ENCODE measurements around the gene BORCS6. TPM values are rescaled to one million over a fixed set of nuclear protein-coding genes. Genes with fewer than 3 reads are reported as not detected.

Gene BORCS6
- total and polyA plus RNA-seq, 9 of the 15 experiments (the other 6 are each of a cell fraction or from before 2014, with no cell fraction given), result 0.01 to 7.4 (median 2.3) TPM

DNA sequence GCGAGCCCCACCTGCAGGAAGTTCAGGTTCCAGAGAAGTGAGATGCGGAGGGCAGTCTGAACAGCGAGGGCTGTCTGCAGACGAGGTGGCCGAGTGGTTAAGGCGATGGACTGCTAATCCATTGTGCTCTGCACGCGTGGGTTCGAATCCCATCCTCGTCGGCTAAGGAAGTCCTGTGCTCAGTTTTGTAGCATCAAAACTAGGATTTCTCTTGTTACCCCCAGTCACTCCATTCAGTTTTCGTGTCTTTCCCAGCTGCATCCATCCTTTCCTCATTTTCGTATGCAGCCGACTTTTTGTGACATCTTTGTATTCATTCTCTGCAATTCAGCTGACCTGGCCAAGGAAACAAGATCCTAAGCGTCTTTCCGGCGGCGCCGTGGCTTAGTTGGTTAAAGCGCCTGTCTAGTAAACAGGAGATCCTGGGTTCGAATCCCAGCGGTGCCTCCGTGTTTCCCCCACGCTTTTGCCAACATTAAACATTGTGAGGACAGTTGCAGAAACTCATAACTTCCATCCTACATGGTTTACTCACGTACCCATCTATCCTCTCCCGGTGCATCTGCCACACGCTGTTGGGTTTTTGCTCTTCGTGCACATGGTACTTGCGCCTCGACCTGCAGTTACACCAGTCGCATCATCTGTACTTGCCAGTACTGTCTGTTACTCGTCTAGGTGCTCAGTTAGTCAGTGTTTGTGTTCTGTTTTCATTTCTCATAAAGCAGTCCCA, 3.0 kb downstream of the BORCS6 start (continued):
- TF ChIP-seq, protein P1, sequence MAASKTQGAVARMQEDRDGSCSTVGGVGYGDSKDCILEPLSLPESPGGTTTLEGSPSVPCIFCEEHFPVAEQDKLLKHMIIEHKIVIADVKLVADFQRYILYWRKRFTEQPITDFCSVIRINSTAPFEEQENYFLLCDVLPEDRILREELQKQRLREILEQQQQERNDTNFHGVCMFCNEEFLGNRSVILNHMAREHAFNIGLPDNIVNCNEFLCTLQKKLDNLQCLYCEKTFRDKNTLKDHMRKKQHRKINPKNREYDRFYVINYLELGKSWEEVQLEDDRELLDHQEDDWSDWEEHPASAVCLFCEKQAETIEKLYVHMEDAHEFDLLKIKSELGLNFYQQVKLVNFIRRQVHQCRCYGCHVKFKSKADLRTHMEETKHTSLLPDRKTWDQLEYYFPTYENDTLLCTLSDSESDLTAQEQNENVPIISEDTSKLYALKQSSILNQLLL (CRISPR knock-in tag; IDR thresholded peaks at IDR 0.05; ENCODE audit: borderline replicate concordance), result no peak
- TF ChIP-seq TRIM28 (IDR thresholded peaks at IDR 0.05) (0 out of 2 replicates have a peak, but pooled peaks have one; percentile 16), ZNF311 (CRISPR knock-in tag; IDR thresholded peaks at IDR 0.05) (no peak), RB1 (IDR thresholded peaks at IDR 0.05; ENCODE audit: low read depth) (peak; percentile 24; the same call in 1 of the 2 replicates), L3MBTL2 (IDR thresholded peaks at IDR 0.05) (peak; percentile 36), TOE1 (IDR thresholded peaks at IDR 0.05; ENCODE audit: borderline replicate concordance) (peak; percentile 48; the same call in 1 of the 2 replicates), TOE1 (CRISPR knock-in tag; IDR thresholded peaks at IDR 0.05; ENCODE audit: borderline replicate concordance, low read depth) (no peak), MXI1 (IDR thresholded peaks at IDR 0.05; ENCODE audit: low read depth, low read length) (0 out of 2 replicates have a peak, but pooled peaks have one; percentile 35), ZNF431 (CRISPR knock-in tag; IDR thresholded peaks at IDR 0.05) (peak; percentile 7; the same call in 1 of the 2 replicates), GTF2F1 (IDR thresholded peaks at IDR 0.05; ENCODE audit: low read depth, low read length) (peak; percentile 66), ETV5 (CRISPR knock-in tag; IDR thresholded peaks at IDR 0.05; ENCODE audit: low read depth) (peak; percentile 19; the same call in 1 of the 2 replicates), TBL1XR1 (IDR thresholded peaks at IDR 0.05; ENCODE audit: low read length in 2 of 2) (peak in 1 of 2 experiments; percentile 53; a peak in 2 of 4 replicates), SP2 (IDR thresholded peaks at IDR 0.05; ENCODE audit: extremely low read depth, low read depth, low read length, poor library complexity, severe bottlenecking) (no peak), POLR2A (conservative IDR thresholded peaks at IDR 0.05) (no peak), ZNF584 (CRISPR knock-in tag; IDR thresholded peaks at IDR 0.05; ENCODE audit: low read depth) (no peak), MAFF (IDR thresholded peaks at IDR 0.05; ENCODE audit: low read length) (0 out of 2 replicates have a peak, but pooled peaks have one; percentile 5), MAFK (IDR thresholded peaks at IDR 0.05; ENCODE audit: low read length) (peak; percentile 45), GABPA (tag; conservative IDR thresholded peaks at IDR 0.05; ENCODE audit: low read depth) (peak; percentile 76), TCF7 (IDR thresholded peaks at IDR 0.05; ENCODE audit: borderline replicate concordance) (0 out of 2 replicates have a peak, but pooled peaks have one; percentile 30), MTA3 (IDR thresholded peaks at IDR 0.05; ENCODE audit: borderline replicate concordance) (0 out of 2 replicates have a peak, but pooled peaks have one; percentile 51), CXXC5 (CRISPR knock-in tag; IDR thresholded peaks at IDR 0.05) (peak; percentile 50), BRD9 (IDR thresholded peaks at IDR 0.05; ENCODE audit: low read depth, partially characterized antibody) (no peak), SMAD4 (CRISPR knock-in tag; conservative IDR thresholded peaks at IDR 0.05) (0 out of 2 replicates have a peak, but pooled peaks have one; percentile 34), ZNF121 (CRISPR knock-in tag; conservative IDR thresholded peaks at IDR 0.05) (no peak)
- TF ChIP-seq, protein P2, sequence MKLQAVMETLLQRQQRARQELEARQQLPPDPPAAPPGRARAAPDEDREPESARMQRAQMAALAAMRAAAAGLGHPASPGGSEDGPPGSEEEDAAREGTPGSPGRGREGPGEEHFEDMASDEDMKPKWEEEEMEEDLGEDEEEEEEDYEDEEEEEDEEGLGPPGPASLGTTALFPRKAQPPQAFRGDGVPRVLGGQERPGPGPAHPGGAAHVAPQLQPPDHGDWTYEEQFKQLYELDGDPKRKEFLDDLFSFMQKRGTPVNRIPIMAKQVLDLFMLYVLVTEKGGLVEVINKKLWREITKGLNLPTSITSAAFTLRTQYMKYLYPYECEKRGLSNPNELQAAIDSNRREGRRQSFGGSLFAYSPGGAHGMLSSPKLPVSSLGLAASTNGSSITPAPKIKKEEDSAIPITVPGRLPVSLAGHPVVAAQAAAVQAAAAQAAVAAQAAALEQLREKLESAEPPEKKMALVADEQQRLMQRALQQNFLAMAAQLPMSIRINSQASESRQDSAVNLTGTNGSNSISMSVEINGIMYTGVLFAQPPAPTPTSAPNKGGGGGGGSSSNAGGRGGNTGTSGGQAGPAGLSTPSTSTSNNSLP (IDR thresholded peaks at IDR 0.05; ENCODE audit: borderline replicate concordance, low read depth, low read length), result no peak
- TF ChIP-seq, protein P3, sequence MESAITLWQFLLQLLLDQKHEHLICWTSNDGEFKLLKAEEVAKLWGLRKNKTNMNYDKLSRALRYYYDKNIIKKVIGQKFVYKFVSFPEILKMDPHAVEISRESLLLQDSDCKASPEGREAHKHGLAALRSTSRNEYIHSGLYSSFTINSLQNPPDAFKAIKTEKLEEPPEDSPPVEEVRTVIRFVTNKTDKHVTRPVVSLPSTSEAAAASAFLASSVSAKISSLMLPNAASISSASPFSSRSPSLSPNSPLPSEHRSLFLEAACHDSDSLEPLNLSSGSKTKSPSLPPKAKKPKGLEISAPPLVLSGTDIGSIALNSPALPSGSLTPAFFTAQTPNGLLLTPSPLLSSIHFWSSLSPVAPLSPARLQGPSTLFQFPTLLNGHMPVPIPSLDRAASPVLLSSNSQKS (CRISPR knock-in tag; IDR thresholded peaks at IDR 0.05), result no peak
